GM19193 (cell line): ENCODE data around the gene NGEF.

Source experiments
- POLR2A ChIP-seq: IDR thresholded peaks from 4 replicates; pipeline ENCODE4 v1.6.1; 2011; ENCODE audit not compliant: insufficient read depth, insufficient read length; ENCODE audit errors: extremely low read depth

NGEF gene

DNA sequence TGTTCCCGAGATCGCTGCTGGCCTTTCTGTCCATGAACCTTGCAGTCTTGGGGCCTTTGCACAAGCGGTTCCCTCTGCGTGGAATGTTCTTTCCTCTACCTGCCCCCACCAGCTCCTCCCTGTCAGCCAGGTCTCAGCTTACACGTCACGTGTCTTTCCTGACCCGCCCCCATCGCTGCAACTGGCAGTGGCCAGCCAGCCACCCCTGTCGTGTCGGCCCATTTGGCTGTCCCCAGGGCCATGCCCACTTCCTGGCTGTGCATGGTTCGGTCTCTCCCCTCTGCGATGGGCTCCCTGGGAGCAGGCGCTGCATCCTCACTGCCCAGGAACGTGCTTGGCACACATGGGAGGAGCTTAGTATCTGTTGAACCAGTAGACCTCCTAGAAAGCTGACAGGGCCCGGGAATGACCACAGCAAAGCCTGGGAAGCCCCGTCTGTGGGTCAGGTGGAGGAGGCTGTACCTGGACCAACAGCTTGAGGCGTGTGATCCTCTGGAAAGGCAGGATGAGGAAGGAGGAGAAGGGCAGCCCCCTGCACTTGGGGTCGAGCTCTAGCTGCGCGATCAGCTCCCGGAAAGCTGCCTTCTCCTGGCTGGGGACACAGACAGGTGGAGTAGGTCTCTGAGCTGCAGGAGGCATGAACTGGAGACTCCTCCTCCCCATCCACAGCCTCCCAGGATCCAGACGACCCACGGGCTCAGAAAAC, 122.0 kb downstream of the NGEF start:
- TF ChIP-seq POLR2A: no peak

DNA sequence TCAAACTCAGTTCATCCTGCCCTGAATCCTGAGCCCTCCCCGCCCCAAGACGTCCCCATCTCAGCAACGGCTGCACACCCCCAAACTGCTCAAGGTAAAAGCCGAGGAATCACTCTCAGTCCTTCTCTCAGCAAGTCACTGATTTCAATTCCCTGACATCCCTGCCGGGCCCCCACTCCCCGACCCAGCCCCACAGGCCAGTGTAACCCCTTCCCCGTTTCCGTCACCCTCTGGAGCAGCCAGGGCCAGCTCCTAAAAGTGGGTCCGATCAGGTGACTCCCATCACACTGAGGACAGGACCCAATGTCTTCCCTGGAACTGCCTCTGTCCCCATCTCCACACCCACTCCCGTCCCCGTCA, 122.5 kb downstream of the NGEF start:
- no peak for TF ChIP-seq POLR2A

GRCh38 chr2:232889876-232890401, 123.1 kb downstream of the NGEF start:
- TF ChIP-seq POLR2A: no peak

DNA sequence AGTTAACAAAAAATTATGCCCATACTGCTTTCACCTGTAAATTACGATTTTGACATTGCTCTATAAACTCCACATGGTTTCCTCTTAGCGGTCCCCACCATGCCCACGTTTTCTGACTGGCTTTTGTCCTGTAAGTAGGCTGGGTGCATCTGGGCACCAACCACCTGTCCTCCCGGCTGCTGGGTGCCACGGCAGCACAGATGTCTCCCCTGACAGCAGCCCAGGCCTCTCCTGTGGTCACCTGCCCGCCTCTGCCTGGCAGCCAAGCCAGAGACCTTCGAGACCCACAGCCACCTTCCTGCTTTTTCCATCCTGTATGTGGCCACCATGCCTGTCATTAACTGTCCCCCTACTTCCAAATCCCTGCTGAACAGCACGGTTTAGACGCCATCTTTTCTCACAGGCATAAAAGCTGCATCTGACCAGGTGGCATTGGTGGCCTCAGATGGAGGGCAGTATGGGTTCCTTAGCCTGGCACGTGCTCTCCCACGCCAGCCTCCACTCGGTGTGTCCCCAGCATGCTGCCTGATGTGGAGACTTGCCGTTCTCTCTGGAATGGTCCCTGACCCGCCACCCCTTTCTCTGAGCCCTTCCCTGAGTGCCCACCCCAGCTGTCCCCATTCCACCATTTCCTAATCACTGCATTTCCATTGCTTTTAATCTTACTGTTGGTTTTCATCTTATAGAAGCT, 124.1 kb downstream of the NGEF start:
- TF ChIP-seq POLR2A: no peak

GRCh38 chr2:232888099-232888836, 124.8 kb downstream of the NGEF start:
- TF ChIP-seq POLR2A: no peak

- no peak for TF ChIP-seq POLR2A
These were observed 125.7 kb downstream of the NGEF start for GRCh38 chr2:232887171-232887850.

GRCh38 chr2:232886632-232887031, 126.4 kb downstream of the NGEF start:
- no peak for TF ChIP-seq POLR2A

GRCh38 chr2:232886176-232886575, 126.9 kb downstream of the NGEF start:
- no peak for TF ChIP-seq POLR2A

GRCh38 chr2:232885264-232885961, 127.6 kb downstream of the NGEF start:
- TF ChIP-seq POLR2A: no peak

DNA sequence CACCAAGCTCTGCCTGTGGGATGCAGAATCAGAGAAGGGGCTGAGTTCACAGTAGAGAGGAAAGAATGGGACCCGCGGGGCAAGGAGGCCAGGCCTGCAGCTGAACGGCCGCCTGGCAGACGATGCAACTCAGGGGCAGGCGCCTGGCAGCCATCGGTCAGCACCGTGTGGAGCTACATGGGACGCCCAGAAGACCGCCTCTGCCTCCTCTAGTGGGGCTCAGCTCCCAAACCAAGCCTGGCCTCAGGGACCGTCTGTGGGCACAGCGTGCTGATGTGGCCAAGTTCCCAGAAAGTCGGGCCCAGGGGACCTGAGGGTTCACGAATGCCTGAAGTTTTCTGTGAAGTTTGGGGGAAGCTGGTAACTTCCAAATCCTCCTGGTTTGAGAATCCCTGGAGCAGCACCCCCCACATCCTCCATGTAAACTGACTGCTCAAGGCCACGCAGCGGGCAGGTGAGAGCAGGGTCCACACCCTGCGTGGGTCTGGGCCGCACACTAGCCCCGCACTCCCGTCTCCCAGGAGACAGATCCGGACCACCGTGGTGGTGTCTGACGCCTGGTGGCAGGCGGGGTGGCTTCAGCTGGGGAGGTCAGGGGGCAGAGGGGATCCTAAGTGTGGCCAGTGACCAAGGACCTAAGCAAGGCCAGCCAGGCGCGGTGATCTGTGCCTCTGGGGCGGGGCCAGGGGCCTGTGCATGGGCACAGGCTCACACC, 128.3 kb downstream of the NGEF start:
- TF ChIP-seq POLR2A: no peak

GRCh38 chr2:232884001-232884421, 129.0 kb downstream of the NGEF start:
- no peak for TF ChIP-seq POLR2A

- TF ChIP-seq POLR2A: no peak
These were observed 129.8 kb downstream of the NGEF start for GRCh38 chr2:232883116-232883721.

DNA sequence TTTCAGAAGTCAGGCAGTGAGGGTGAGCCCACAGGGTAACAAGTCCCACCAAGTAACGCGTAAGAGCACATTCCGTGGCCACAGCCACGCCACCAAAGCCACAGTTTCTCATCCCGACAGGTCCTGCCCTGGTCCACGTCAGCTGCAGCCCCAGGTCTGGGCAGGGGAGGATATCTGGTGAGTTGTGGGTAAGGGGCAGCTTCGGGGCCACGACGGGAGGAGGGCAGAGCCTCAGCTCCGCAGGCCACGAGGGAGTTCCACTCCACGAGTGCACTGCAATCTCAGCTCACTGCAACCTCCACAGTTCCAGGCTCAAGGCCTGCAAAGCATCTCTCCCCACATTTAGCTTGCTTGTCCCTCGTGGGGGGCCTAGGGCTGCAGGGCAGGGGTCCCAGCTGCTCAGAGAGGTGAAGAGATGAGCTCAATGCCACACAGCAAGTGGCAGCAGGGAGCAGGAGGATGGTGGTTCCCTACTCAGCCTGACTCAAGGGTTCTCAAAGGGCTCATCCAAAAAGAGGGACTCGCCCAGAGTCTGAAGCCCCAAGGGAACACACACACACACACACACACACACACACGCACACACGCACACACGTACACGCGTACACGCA, 130.4 kb downstream of the NGEF start:
- no peak for TF ChIP-seq POLR2A

DNA sequence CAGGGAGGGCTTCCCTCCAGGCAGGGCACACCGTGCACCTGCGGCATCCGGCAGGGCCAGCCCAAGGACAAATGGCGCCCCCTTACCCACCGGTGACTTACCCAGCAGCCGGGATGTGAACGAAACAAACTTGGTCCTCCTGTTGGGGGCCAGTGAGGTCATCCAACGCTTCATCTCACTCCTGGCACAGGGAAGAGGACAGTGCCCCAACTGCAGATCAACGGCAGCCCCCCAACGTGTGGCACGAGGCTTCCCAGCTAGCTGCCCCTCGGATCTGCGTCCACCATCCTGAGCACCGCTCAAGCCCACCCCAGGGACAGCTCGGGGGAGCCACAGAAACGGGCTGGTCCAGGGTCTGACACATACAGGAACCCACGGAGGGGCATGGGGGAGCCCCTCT, 131.0 kb downstream of the NGEF start:
- no peak for TF ChIP-seq POLR2A
